Retinal pigment epithelial cell (primary cell): ENCODE measurements around the gene PSMG4.

Experiments used
- DNase-seq: peaks from one replicate; pipeline ENCODE4 v3.0.0-alpha.2; 2010; ENCODE audit warnings: low read depth
- H3K4me3 ChIP-seq: 2 replicates; pipeline ENCODE4 v1.5.1; 2011; ENCODE audit warnings: mild to moderate bottlenecking, low read length, control low read depth, moderate library complexity
- TF ChIP-seq, protein P1 (sequence below): conservative IDR thresholded peaks from 2 replicates; pipeline ENCODE4 v1.5.1; 2011; ENCODE audit warnings: low read depth, low read length, control low read depth, inconsistent platforms

The PSMG4 gene, protein sequence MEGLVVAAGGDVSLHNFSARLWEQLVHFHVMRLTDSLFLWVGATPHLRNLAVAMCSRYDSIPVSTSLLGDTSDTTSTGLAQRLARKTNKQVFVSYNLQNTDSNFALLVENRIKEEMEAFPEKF

DNA sequence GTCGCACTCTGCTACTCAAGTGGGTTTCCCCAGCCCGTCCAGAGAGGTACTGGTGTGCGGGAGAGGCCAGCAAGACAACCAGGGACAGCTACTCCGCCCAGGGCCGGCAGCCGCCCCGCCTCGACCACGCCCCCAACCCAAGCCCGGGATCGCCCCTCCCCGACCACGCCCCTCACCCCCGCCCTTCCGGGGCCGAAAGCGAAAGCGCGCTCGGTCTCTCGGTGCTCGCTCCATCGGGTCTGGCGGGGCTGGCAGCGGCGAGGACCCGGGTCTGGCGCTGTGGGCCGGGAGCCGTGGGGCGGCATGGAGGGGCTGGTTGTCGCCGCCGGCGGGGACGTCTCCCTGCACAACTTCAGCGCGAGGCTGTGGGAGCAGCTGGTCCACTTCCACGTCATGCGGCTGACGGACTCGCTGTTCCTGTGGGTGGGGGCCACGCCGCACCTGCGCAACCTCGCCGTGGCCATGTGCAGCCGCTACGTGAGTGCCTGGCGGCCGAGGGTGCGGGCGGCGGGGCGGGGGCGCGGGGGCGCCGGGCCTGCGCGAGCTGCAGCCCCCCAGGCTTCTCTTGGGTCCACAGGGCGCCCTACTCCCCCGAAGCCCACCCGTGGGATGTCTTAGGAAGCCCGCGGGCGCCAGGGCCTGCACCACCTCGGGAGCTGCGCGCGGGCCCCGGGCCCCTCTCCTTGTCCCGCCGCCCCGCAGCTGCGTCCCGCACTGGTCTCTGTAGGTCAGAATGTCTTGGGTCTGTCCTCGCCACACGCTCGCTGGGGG is at the start of gene PSMG4:
Gene PSMG4, plus strand, starts transcription at position 228 of the 771 bp plus-strand sequence. Its CDS starts 76 bp downstream, at position 304.
- peak; percentile 44 for DNase-seq
- TF ChIP-seq, protein P1, sequence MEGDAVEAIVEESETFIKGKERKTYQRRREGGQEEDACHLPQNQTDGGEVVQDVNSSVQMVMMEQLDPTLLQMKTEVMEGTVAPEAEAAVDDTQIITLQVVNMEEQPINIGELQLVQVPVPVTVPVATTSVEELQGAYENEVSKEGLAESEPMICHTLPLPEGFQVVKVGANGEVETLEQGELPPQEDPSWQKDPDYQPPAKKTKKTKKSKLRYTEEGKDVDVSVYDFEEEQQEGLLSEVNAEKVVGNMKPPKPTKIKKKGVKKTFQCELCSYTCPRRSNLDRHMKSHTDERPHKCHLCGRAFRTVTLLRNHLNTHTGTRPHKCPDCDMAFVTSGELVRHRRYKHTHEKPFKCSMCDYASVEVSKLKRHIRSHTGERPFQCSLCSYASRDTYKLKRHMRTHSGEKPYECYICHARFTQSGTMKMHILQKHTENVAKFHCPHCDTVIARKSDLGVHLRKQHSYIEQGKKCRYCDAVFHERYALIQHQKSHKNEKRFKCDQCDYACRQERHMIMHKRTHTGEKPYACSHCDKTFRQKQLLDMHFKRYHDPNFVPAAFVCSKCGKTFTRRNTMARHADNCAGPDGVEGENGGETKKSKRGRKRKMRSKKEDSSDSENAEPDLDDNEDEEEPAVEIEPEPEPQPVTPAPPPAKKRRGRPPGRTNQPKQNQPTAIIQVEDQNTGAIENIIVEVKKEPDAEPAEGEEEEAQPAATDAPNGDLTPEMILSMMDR = no peak
- H3K4me3 ChIP-seq = peak within 1 kb of the TSS; percentile 67

DNA sequence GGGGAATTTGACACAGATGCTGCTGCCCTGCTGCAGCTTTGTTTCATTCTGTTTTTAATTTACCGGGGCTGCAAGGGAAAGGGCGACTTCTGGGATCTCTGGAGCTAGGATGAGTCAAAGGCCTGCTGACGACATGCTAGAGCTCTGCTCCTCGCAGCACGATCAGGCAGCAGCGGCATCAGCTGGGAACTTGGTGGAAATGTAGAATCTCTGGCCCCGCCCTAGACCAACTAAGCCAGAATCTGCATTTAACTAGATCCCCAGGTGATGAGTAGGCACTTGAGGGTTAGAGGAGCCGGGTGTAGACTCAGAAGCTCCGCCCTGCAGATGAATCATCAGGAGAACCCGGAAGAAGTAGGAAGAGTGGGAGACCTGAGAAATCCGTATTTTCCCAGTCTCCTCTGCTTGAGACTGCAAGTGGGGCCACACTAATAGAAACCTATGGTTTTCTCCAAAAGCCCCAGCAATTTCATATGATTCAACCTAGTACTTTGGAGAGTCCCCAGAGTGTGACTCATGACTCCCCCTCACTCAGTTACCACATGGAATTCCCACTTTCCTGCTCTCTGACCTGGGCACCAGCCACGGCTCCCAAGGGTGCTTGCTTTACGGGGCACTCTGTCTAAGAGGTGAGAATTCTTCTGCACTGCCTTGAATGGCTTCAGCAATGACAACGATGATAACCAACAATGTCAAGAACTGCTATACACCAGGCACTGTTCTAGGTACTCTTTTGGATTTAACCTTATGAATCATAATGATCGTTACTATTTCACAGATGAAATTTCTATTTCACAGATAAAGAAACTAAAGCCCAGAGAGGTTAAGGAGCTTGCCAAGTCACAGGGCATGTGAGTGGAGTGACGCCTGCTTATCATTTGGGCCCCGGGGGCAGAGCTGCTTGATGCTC is 49.4 kb upstream of the PSMG4 start:
- H3K4me3 ChIP-seq = no peak overlapping the region
- DNase-seq = peak; percentile 89
- TF ChIP-seq, protein P1 = peak; percentile 26

GRCh38 chr6:3210024-3210610 is 48.6 kb upstream of the PSMG4 start:
- TF ChIP-seq, protein P1 = no peak
- H3K4me3 ChIP-seq = no peak overlapping the region

DNA sequence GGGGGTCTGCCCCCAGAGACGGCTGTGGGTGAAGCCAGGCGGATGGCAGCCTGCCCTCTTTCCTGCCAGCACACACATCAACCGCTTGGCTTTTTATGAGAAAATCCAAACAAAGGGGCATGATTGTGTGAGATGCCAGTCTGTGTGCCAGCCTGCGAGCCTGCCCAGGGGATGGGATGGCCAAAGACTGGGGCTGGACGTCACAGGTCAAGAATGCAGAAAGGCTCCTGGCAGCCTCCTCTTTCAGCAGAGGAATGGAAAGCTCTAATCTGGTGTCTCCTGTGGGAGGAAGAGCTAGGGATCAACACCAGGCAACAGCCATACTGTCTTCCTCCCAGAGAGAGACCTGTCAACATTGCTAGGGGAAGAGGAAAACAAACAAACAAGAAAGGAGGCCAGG is 47.1 kb upstream of the PSMG4 start:
- TF ChIP-seq, protein P1 = no peak
- H3K4me3 ChIP-seq = no peak overlapping the region

More at GRCh38 chr6:3210024-3210610, 48.6 kb upstream of the PSMG4 start:
- DNase-seq = no peak

DNA sequence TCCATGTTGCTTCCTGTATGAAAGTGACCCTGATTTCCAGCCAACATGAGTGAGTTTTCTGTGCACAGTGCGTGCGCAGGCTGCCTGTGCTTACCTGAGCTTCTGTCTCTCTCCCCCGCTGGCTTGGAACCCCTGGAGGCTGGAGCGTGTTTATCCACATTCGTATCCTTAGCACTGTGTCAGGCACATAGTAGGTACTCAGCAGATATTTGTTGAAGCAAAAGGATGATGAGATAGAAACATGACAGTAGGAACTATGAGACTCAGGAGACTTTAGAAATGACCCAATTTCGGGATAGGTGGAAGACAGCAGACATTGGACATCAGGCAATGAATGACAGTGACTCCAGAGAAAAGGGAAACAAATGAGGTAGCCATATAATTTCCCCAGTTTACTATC is 46.5 kb upstream of the PSMG4 start:
- TF ChIP-seq, protein P1 = no peak
- no peak overlapping the region for H3K4me3 ChIP-seq
- no peak for DNase-seq

More for the DNA sequence above, 47.1 kb upstream of the PSMG4 start:
- no peak for DNase-seq

- TF ChIP-seq, protein P1 = no peak
- H3K4me3 ChIP-seq = no peak overlapping the region
- no peak for DNase-seq
Observed at GRCh38 chr6:3213334-3213695, 45.4 kb upstream of the PSMG4 start.
